ENCODE measurements around the gene LHX2. TPM values are rescaled to one million over a fixed set of nuclear protein-coding genes. Genes with fewer than 3 reads are reported as not detected.

LHX2 gene
- total and polyA plus RNA-seq, 2 experiments from 2014 or later = 1.7 TPM; not detected in 1

- Histone ChIP-seq H3K4me2 (no peak overlapping the region), H3K36me3 (ENCODE audit: insufficient read depth) (no peaks in the 10 kb centered on the region), H4K20me1 (replicated peaks; ENCODE audit: insufficient read depth) (no peaks in the 10 kb centered on the region), H3F3A (replicated peaks; ENCODE audit: low read depth) (no peaks in the 10 kb centered on the region), H3K4me1 (ENCODE audit: insufficient read depth) (no peaks in the 10 kb centered on the region), H3K79me2 (replicated peaks; ENCODE audit: insufficient read depth) (no peaks in the 10 kb centered on the region), H3K27me3 (ENCODE audit: insufficient read depth) (no peaks in the 10 kb centered on the region), H3K4me3 (no peak overlapping the region), H3K9me2 (ENCODE audit: insufficient read depth) (no peaks in the 10 kb centered on the region), H2AFZ (no peak overlapping the region), H3K27ac (ENCODE audit: low read depth) (no peak overlapping the region)
- ATAC-seq (no peak), DNase-seq (ENCODE audit: low spot score) (no peak)
- peaks cover 14% of the 10 kb centered on the region; the same call in 2 of the 3 replicates for H3K9me3 Mint-ChIP-seq
- no peak overlapping the region for H3K27ac Mint-ChIP-seq
- TF ChIP-seq REST (IDR thresholded peaks at IDR 0.05; ENCODE audit: unreplicated experiment) (no peak), EZH2 (IDR thresholded peaks at IDR 0.05; ENCODE audit: low read depth, unreplicated experiment) (no peak), NANOG (IDR thresholded peaks at IDR 0.05; ENCODE audit: borderline replicate concordance) (no peak), CTCF (conservative IDR thresholded peaks at IDR 0.05; ENCODE audit: low read depth in 2 of 2) (no peak), STAT1 (IDR thresholded peaks at IDR 0.05; ENCODE audit: unreplicated experiment) (no peak), EZH2phosphoT487 (IDR thresholded peaks at IDR 0.05; ENCODE audit: unreplicated experiment) (no peak), JUNB (IDR thresholded peaks at IDR 0.05; ENCODE audit: unreplicated experiment) (no peak), CREB1 (CRISPR knock-in tag; IDR thresholded peaks at IDR 0.05; ENCODE audit: low read depth) (no peak), ZNF462 (CRISPR knock-in tag; IDR thresholded peaks at IDR 0.05) (no peak), ZNF114 (CRISPR knock-in tag; IDR thresholded peaks at IDR 0.05) (no peak), ZNF331 (CRISPR knock-in tag; IDR thresholded peaks at IDR 0.05; ENCODE audit: low read depth) (no peak)
- TF ChIP-seq, protein P1, sequence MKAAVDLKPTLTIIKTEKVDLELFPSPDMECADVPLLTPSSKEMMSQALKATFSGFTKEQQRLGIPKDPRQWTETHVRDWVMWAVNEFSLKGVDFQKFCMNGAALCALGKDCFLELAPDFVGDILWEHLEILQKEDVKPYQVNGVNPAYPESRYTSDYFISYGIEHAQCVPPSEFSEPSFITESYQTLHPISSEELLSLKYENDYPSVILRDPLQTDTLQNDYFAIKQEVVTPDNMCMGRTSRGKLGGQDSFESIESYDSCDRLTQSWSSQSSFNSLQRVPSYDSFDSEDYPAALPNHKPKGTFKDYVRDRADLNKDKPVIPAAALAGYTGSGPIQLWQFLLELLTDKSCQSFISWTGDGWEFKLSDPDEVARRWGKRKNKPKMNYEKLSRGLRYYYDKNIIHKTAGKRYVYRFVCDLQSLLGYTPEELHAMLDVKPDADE (IDR thresholded peaks at IDR 0.05) = no peak
- H3K4me3 Mint-ChIP-seq = no peak overlapping the region
- peaks cover 5% of the 10 kb centered on the region; the same call in 2 of the 3 replicates for H3K4me1 Mint-ChIP-seq
- no peaks in the 10 kb centered on the region for H3K36me3 Mint-ChIP-seq (ENCODE audit: low read depth)
- peaks cover 8% of the 10 kb centered on the region for H3K27me3 Mint-ChIP-seq (ENCODE audit: insufficient read depth, low read depth, poor library complexity)
These were observed 63.2 kb downstream of the LHX2 start for GRCh38 chr9:124074746-124075145.

All from GM23338 (cell line).